K562 (cell line): ENCODE measurements around the gene TP53BP2. TPM values are rescaled to one million over a fixed set of nuclear protein-coding genes. Genes with fewer than 3 reads are reported as not detected.

ENCODE experiments used
- ATAC-seq: fragments of 200-7000 bp; cut with Tn5 transposase; 3 replicates; pipeline ENCODE4 v1.9.1; 2020; ENCODE audit warnings: moderate library complexity
- BruUV-seq: library from RNA; stranded (reverse); fragments of 400-500 nt; replicated peaks from 2 replicates; lab custom pipeline; 2021; lab: Mats Ljungman, UMichigan
- CTCF ChIA-PET: fragments of 300-600 bp; formaldehyde crosslinking; extraction: SDS; loops from one replicate; lab custom pipeline; 2021; ENCODE audit warnings: low intra/inter-chr PET ratio; lab: Yijun Ruan, JAX
- POLR2A ChIA-PET: fragments of 300-600, 350-650 bp; sonication (Branson Sonifier 250); formaldehyde crosslinking; extraction: SDS; loops from one replicate; lab custom pipeline; 2021; ENCODE audit warnings: antibody characterized with exemption, inconsistent platforms; lab: Yijun Ruan, JAX
- DNase-seq, 4 experiments: peaks; one replicate each; pipeline versions ENCODE4 v3.0.0 to v3.0.0-alpha.2; 2011 to 2018; ENCODE audit warnings: low spot score in 3 of 4, mixed read lengths in 3 of 4; ENCODE audit errors: extremely low read depth in 1 of 4
- FAIRE-seq: peaks from 2 replicates; lab custom pipeline; 2011; peaks lifted over from hg19 to GRCh38; lab: Jason Lieb, UNC
- H2AFZ ChIP-seq: 2 replicates; pipeline ENCODE4 v1.6.0; 2011; ENCODE audit warnings: low read depth, low read length, control low read depth, inconsistent platforms
- H3K27ac ChIP-seq: fragments of 200-600 bp; 3 replicates; pipeline ENCODE4 v1.8.0; 2011; ENCODE audit warnings: low read depth, mild to moderate bottlenecking, control low read depth, inconsistent platforms, low read length, moderate library complexity, mixed read lengths; ENCODE audit errors: extremely low read depth
- H3K27me3 ChIP-seq, 2 experiments: fragments of 300-600 bp in 1 of 2; 2 replicates in 1 of 2; 3 replicates in 1 of 2; pipeline versions ENCODE4 v1.6.0 to v1.8.0; 2011; ENCODE audit warnings: inconsistent platforms in 2 of 2, low read length in 2 of 2, mild to moderate bottlenecking in 1 of 2, mixed read lengths in 1 of 2, moderate library complexity in 1 of 2; ENCODE audit not compliant: control insufficient read depth in 2 of 2, insufficient read depth in 2 of 2
- H3K36me3 ChIP-seq: fragments of 300-600 bp; 3 replicates; pipeline ENCODE4 v1.8.0; 2011; ENCODE audit warnings: mild to moderate bottlenecking, low read length, inconsistent platforms; ENCODE audit not compliant: control insufficient read depth, insufficient read depth
- H3K4me1 ChIP-seq, 2 experiments: fragments of 200-600 bp in 1 of 2; replicated peaks in 1 of 2; 2 replicates in 1 of 2; 3 replicates in 1 of 2; pipeline versions ENCODE4 v1.5.1 to v1.8.0; 2011; ENCODE audit warnings: inconsistent platforms in 2 of 2, low read length in 2 of 2, mild to moderate bottlenecking in 1 of 2, mixed read lengths in 1 of 2, moderate library complexity in 1 of 2; ENCODE audit not compliant: control insufficient read depth in 2 of 2, insufficient read depth in 2 of 2
- H3K4me2 ChIP-seq: 2 replicates; pipeline ENCODE4 v1.6.1; 2011; ENCODE audit warnings: low read length, control low read depth, inconsistent platforms, mixed read lengths; ENCODE audit not compliant: insufficient read depth
- H3K4me3 ChIP-seq: fragments of 200-600 bp; sonication (generic), shearing (Covaris generic); 2 replicates; pipeline ENCODE4 v1.5.1; 2016; ENCODE audit warnings: control low read depth, inconsistent platforms
- H3K79me2 ChIP-seq: fragments of 200-600 bp; 3 replicates; pipeline ENCODE4 v1.8.0; 2011; ENCODE audit warnings: low read length, inconsistent platforms; ENCODE audit not compliant: control insufficient read depth, insufficient read depth
- H3K9ac ChIP-seq, 2 experiments: 2 replicates each; pipeline versions ENCODE4 v1.6.0 to v1.6.1; 2011; ENCODE audit warnings: low read depth in 2 of 2, low read length in 2 of 2, control low read depth in 1 of 2, inconsistent platforms in 1 of 2, mild to moderate bottlenecking in 1 of 2, mixed read lengths in 1 of 2; ENCODE audit not compliant: insufficient read depth in 1 of 2
- H3K9me1 ChIP-seq: one replicate; pipeline ENCODE4 v1.6.0; 2011; ENCODE audit warnings: inconsistent platforms, mild to moderate bottlenecking, low read length, moderate library complexity; ENCODE audit not compliant: control insufficient read depth, insufficient read depth
- H3K9me3 ChIP-seq: replicated peaks from 2 replicates; pipeline ENCODE4 v1.5.1; 2011; ENCODE audit warnings: low read depth, low read length, inconsistent platforms; ENCODE audit not compliant: control insufficient read depth, insufficient read depth
- H4K20me1 ChIP-seq: replicated peaks from 2 replicates; pipeline ENCODE4 v1.6.1; 2011; ENCODE audit warnings: low read length, inconsistent platforms, mixed read lengths; ENCODE audit not compliant: control insufficient read depth, insufficient read depth
- MYNN ChIP-seq, 2 experiments: sonication (generic); formaldehyde crosslinking in 1 of 2; IDR thresholded peaks; 2 replicates each; pipeline versions ENCODE4 v1.5.0 to v1.6.1; 2016 to 2020; ENCODE audit warnings: antibody characterized with exemption in 1 of 2, missing genetic modification reagents in 1 of 2
- POLR2G ChIP-seq: fragments of 200-400 bp; formaldehyde crosslinking; IDR thresholded peaks from 2 replicates; pipeline ENCODE4 v1.6.1; 2017; ENCODE audit warnings: low read depth, mild to moderate bottlenecking, antibody characterized with exemption, low read length, moderate library complexity
- SUPT5H ChIP-seq: fragments of 450-650 bp; IDR thresholded peaks from 2 replicates; pipeline ENCODE4 v1.6.1; 2016
- WGBS: fragments of 100-300 bp; shearing (Covaris generic); methylation state at CpG from one replicate; pipeline ENCODE4 v1.1.6; 2016; ENCODE audit warnings: low coverage, mixed read lengths; ENCODE audit not compliant: insufficient coverage; ENCODE audit errors: missing lambda C conversion rate; 5-methylcytosine and 5-hydroxymethylcytosine counted together
- in situ Hi-C: fragments of 300-500 bp; cut with MboI; formaldehyde crosslinking; loops from 4 replicates; pipeline ENCODE4 v1.15.0; 2018; ENCODE audit warnings: inconsistent platforms, mixed read lengths
- intact Hi-C: fragments of 100-400 bp; cut with micrococcal nuclease; formaldehyde crosslinking; loops from 2 replicates; pipeline ENCODE4 v1.14.2; 2022
- polyA plus RNA-seq, 8 experiments: library from polyadenylated mRNA; depleted of rRNA in 4 of 8; stranded (reverse) in 5 of 8; unstranded in 3 of 8; fragments of >200 nt; fragmentation: Nextera tagmentation in 2 of 8; fragmentation: Illumina TruSeq in 1 of 8; extraction: Ambion mirVana in 2 of 8; extraction: Trizol in 1 of 8; gene quantifications; 2 replicates each; pipeline versions ENCODE4 v1.2.1 to v1.2.3, GENCODE V29; 2011 to 2014; ENCODE audit warnings: inconsistent platforms in 1 of 8, missing spikeins in 1 of 8
- total RNA-seq, 7 experiments: library from RNA; depleted of rRNA in 6 of 7; stranded (reverse); fragments of >200 nt in 6 of 7; fragmentation: Illumina TruSeq in 2 of 7; extraction: Trizol in 2 of 7; gene quantifications; 2 replicates each; pipeline versions ENCODE4 v1.2.1 to v1.2.3, GENCODE V29; 2011 to 2021; ENCODE audit warnings: low replicate concordance in 1 of 7
- TF ChIP-seq, protein P1 (sequence below): fragments of 250-450 bp; sonication (Bioruptor Pico); IDR thresholded peaks from 2 replicates; pipeline ENCODE4 v1.9.0; 2021; ENCODE audit warnings: mild to moderate bottlenecking

The TP53BP2 gene
- total and polyA plus RNA-seq, 9 of the 15 experiments (the other 6 are each of a cell fraction or from before 2014, with no cell fraction given) = 17.0 to 69.6 (median 40.1) TPM

DNA sequence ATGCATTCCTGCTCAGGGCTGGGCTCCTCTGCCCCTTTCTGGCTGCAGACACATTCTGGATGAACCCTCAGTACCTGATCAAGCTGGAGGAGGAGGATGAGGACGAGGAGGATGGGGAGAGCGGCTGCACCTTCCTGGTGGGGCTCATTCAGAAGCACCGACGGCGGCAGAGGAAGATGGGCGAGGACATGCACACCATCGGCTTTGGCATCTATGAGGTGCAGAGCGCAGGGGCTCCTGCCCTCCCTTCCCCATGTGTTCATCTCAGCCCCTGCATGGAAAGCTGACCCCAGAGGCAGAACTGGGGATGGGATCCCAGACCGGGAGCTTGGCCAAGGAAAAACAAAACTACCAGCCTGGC, 90.3 kb downstream of the TP53BP2 start:
- Histone ChIP-seq H3K9me3 (no peaks in the 10 kb centered on the region), H4K20me1 (no peaks in the 10 kb centered on the region), H2AFZ (no peak overlapping the region), H3K27ac (no peak overlapping the region), H3K4me1 (no peaks in the 10 kb centered on the region; a peak in 2 of 5 replicates), H3K36me3 (peaks cover 85% of the 10 kb centered on the region), H3K4me3 (no peak overlapping the region), H3K9ac (peak overlapping the region in 1 of 2 experiments; percentile 50; a peak in 1 of 4 replicates), H3K9me1 (no peaks in the 10 kb centered on the region), H3K27me3 (no peaks in the 10 kb centered on the region), H3K4me2 (no peak overlapping the region), H3K79me2 (no peaks in the 10 kb centered on the region)
- FAIRE-seq (no peak), DNase-seq (no peak), ATAC-seq (no peak)
- CTCF ChIA-PET = no interaction called here
- BruUV-seq = no TSS peak
- POLR2A ChIA-PET = interaction anchor here (1.1 to 2.2 kb wide), 4 partner anchors 9 to 34 kb away, joined by 3 to 12 read pairs (median 5); no protein-coding TSS in a partner anchor
- in situ Hi-C loops (loop anchor here (10.0 kb wide), 1 partner anchor 201 kb away; no protein-coding TSS in a partner anchor), intact Hi-C loops (no loop called here)
- TF ChIP-seq, protein P1, sequence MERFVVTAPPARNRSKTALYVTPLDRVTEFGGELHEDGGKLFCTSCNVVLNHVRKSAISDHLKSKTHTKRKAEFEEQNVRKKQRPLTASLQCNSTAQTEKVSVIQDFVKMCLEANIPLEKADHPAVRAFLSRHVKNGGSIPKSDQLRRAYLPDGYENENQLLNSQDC (CRISPR knock-in tag) = no peak
- TF ChIP-seq SUPT5H (0 out of 2 replicates have a peak, but pooled peaks have one; percentile 8), POLR2G (peak; percentile 38; the same call in 1 of the 2 replicates), MYNN (IDR thresholded peaks at IDR 0.05) (no peak), MYNN (CRISPR knock-in tag; IDR thresholded peaks at IDR 0.05) (no peak)
- WGBS = 87% methylated on average over 9 of the region's 9 CpGs
